GM10266 (cell line): ENCODE results near the gene SORCS1.

Experiments used
- DNase-seq: peaks from one replicate; pipeline ENCODE4 v3.0.0; 2012; ENCODE audit errors: extremely low spot score
- TF ChIP-seq, protein P1 (sequence below): IDR thresholded peaks from 2 replicates; pipeline ENCODE4 v1.5.1; 2012; ENCODE audit warnings: mild to moderate bottlenecking, low read depth; ENCODE audit not compliant: control insufficient read depth, insufficient read depth; ENCODE audit errors: missing control alignments

The SORCS1 gene

GRCh38 chr10:106614293-106614692 is 550.2 kb downstream of the SORCS1 start:
- no peak for DNase-seq
- TF ChIP-seq, protein P1, sequence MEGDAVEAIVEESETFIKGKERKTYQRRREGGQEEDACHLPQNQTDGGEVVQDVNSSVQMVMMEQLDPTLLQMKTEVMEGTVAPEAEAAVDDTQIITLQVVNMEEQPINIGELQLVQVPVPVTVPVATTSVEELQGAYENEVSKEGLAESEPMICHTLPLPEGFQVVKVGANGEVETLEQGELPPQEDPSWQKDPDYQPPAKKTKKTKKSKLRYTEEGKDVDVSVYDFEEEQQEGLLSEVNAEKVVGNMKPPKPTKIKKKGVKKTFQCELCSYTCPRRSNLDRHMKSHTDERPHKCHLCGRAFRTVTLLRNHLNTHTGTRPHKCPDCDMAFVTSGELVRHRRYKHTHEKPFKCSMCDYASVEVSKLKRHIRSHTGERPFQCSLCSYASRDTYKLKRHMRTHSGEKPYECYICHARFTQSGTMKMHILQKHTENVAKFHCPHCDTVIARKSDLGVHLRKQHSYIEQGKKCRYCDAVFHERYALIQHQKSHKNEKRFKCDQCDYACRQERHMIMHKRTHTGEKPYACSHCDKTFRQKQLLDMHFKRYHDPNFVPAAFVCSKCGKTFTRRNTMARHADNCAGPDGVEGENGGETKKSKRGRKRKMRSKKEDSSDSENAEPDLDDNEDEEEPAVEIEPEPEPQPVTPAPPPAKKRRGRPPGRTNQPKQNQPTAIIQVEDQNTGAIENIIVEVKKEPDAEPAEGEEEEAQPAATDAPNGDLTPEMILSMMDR: no peak

DNA sequence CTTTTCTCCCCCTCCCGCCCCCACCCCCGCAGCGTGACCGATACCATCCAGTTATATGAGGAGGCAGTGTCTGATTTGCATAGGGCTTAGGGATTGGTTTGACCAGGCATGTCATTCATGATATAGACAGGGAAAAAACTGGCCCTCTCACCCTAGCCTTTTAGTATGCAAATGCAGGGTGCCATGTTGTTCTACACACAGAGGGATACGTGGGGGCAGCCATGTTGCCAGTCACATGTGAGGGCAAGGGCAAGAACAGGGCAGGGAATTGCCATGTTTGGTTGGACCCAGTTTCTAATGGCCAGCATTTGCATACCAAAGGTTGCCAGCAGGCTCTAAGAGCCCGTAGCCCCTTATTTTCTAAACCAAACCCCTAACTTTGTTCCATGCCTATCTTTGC is 552.1 kb downstream of the SORCS1 start:
- no peak for DNase-seq

GRCh38 chr10:106609470-106610266 is 554.8 kb downstream of the SORCS1 start:
- no peak for DNase-seq
- TF ChIP-seq, protein P1: no peak

More for the DNA sequence above, 552.1 kb downstream of the SORCS1 start:
- TF ChIP-seq, protein P1: no peak

DNA sequence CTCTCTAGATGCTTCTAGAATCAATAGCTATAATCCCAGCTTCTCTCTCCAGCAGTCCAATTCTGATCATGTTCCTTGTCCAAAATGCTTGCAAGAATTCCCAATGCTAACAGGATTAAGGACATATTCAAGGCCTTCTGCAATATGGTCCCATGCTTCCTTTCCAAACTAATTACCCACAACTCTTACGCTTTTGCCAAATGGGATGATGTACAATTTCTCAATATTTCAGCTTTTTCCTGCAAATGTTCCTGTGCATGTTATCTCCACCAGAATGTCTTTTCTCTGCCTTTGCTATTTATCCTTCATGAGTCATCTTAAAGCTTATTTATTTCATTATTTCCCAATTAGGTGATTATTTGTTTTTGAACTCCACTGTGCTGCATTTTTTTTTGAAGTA is 556.4 kb downstream of the SORCS1 start:
- DNase-seq: no peak
- TF ChIP-seq, protein P1: no peak

DNA sequence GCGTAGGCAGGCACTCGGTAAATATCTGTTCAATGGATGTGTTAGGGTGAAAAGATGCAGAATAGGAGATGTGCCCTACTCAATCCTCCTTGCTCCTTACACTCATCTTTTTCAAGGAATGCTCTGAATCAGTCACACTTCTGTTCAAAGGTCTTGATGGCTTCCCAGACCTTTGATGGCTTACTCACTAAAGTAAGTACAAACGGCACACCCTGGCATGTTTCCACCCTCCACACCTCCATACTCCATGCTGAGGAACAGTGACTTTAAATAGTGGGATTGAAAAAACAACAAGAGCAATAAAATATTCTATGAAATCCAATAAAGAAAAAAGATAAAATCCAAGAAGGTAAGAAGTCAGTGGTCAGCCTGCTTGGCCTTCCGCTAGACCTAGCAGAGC is 569.2 kb downstream of the SORCS1 start:
- TF ChIP-seq, protein P1: no peak
- no peak for DNase-seq

DNA sequence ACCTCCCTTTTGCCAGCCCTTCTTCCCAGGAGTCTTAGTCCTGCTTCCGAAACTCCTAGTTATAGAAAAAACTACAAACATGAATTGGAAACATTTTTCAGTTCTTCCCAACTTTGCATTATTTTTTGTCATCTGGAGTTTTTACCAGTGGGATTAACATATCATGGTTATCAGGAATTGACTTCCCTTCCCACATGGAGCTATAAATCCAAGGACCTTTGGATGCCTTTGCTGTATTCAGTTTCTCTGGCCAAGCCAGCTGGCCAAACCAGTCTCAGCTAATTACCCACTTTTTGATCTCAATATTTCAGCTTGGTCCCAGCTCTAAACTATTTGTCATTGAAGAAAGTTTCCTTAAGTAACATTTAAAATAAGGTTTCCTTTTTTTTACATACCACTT is 570.6 kb downstream of the SORCS1 start:
- DNase-seq: no peak
- TF ChIP-seq, protein P1: no peak

DNA sequence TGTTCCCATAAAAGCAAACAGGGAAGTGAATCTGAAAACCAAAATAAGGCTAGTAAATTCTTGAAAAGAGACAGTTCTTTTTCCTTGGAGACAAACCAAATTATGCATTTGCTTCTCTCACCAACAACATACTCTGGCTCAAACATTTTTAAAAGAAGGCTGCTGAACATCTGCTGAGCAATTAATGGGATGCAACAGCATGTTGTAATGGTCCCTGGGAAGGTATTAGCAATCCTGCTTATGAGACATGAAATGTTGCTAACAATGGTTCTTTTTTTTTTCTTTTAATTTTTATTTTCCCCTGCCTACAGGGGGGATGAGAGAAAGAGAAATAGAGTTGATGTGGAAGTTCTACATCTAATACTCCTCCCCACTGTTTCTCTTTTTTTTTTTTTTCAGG is 572.1 kb downstream of the SORCS1 start:
- TF ChIP-seq, protein P1: no peak
- no peak for DNase-seq
